Peyer's patch (tissue), 4 donors: Measurements from ENCODE around the gene NFATC3.

Source experiments
- POLR2A ChIP-seq, 2 donors: fragments of 450-650 bp; IDR thresholded peaks; one replicate each; pipeline ENCODE4 v1.5.1; 2017; ENCODE audit warnings: antibody characterized with exemption in 2 of 2, mild to moderate bottlenecking in 2 of 2, moderate library complexity in 2 of 2
- TF ChIP-seq, protein P1 (sequence below), 6 experiments: fragments of 450-650 bp in 4 of 6; fragments of 200-600 bp in 2 of 6; sonication (generic) in 1 of 6; IDR thresholded peaks; one replicate each; pipeline ENCODE4 v1.5.1; 2017 to 2019; ENCODE audit warnings: antibody characterized with exemption in 6 of 6, mild to moderate bottlenecking in 3 of 6, moderate library complexity in 1 of 6

DNA sequence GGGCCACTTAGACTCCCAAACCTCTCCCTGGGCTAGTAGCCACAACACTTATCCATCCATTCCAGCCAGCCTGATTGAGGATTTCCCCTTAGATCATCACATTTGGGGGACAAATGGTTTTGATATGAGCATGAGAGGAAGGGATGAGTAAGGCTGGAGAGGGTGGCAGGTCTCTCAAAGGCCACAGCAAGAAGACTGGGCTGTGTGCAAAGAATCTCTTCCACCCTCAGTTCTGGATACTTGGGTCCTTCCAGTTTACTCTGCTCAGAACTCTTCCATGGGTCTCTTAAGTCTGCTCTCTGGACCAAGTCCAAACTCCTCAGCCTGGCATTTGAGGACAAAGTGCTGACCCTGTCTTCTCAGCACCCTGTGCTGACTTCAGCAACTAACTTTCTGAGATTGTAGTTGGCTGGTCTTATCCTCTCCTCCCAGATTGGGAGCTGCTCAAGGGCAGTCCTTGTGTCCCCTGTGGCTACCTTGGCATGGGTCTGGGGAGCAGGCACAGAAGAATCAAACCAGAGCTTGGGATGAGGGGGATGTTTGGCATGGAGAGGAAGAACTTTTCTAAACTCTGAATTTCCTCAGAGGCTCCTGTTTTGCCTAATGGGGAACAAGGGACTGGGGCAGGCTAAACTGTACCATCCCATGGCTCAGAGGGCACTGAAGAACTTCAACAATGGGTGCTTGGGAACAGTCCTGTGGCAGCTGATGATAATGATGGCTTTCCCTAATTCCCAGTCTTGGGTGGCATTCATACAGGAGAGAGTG lies 3.1 kb upstream of the NFATC3 start:
- TF ChIP-seq POLR2A (IDR thresholded peaks at IDR 0.05), result peak in 1 of 2 donors; percentile 36
- TF ChIP-seq, protein P1, sequence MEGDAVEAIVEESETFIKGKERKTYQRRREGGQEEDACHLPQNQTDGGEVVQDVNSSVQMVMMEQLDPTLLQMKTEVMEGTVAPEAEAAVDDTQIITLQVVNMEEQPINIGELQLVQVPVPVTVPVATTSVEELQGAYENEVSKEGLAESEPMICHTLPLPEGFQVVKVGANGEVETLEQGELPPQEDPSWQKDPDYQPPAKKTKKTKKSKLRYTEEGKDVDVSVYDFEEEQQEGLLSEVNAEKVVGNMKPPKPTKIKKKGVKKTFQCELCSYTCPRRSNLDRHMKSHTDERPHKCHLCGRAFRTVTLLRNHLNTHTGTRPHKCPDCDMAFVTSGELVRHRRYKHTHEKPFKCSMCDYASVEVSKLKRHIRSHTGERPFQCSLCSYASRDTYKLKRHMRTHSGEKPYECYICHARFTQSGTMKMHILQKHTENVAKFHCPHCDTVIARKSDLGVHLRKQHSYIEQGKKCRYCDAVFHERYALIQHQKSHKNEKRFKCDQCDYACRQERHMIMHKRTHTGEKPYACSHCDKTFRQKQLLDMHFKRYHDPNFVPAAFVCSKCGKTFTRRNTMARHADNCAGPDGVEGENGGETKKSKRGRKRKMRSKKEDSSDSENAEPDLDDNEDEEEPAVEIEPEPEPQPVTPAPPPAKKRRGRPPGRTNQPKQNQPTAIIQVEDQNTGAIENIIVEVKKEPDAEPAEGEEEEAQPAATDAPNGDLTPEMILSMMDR (IDR thresholded peaks at IDR 0.05), result no peak
